Memory B cell (primary cell): ENCODE data around the gene BHMT.
"Not testable (repeated sequence)": the region's sequence is repeated elsewhere in the genome, so short reads cannot be mapped to it uniquely, and the experiment has no call there.

Source experiments
- ATAC-seq: fragments of 150-1000 bp; cut with Tn5 transposase; 2 replicates; pipeline ENCODE4 v1.10.0; 2021; ENCODE audit warnings: low read depth, mild to moderate bottlenecking, moderate library complexity
- DNase-seq, 2 donors: peaks; one replicate each; pipeline ENCODE4 v3.0.0; 2022; ENCODE audit warnings: low spot score in 2 of 2
- H3K27ac Mint-ChIP-seq: one replicate; pipeline ENCODE4 v1.8.0; 2022; ENCODE audit warnings: mild to moderate bottlenecking, moderate library complexity, mixed read lengths
- H3K27me3 Mint-ChIP-seq: one replicate; pipeline ENCODE4 v1.8.0; 2022; ENCODE audit warnings: mixed read lengths
- H3K36me3 Mint-ChIP-seq: one replicate; pipeline ENCODE4 v1.8.0; 2022; ENCODE audit warnings: mild to moderate bottlenecking, mixed read lengths
- H3K4me1 Mint-ChIP-seq: one replicate; pipeline ENCODE4 v1.8.0; 2022; ENCODE audit warnings: mixed read lengths
- H3K4me3 Mint-ChIP-seq: one replicate; pipeline ENCODE4 v1.8.0; 2022; ENCODE audit warnings: mild to moderate bottlenecking, moderate library complexity, mixed read lengths
- H3K9me3 Mint-ChIP-seq: one replicate; pipeline ENCODE4 v1.8.0; 2022; ENCODE audit warnings: mixed read lengths

BHMT gene

GRCh38 chr5:79133657-79134451 lies 22.2 kb downstream of the BHMT start:
- Mint-ChIP-seq H3K27ac (no peak overlapping the region), H3K9me3 (no peaks in the 10 kb centered on the region), H3K4me1 (peaks cover 3% of the 10 kb centered on the region), H3K4me3 (peak overlapping the region; percentile 43), H3K27me3 (peaks cover 2% of the 10 kb centered on the region), H3K36me3 (no peaks in the 10 kb centered on the region)
- peak; percentile 76 for ATAC-seq
- DNase-seq, result peak; percentile 41 to 52

GRCh38 chr5:79135790-79136553 lies 24.4 kb downstream of the BHMT start:
- DNase-seq (no peak), ATAC-seq (no peak)
- Mint-ChIP-seq H3K27ac (no peak overlapping the region), H3K4me1 (peaks cover 3% of the 10 kb centered on the region), H3K27me3 (peaks cover 6% of the 10 kb centered on the region), H3K36me3 (peaks cover 2% of the 10 kb centered on the region), H3K9me3 (peaks cover 6% of the 10 kb centered on the region), H3K4me3 (no peak overlapping the region)

- Mint-ChIP-seq H3K9me3 (peaks cover 7% of the 10 kb centered on the region), H3K36me3 (peaks cover 2% of the 10 kb centered on the region), H3K4me3 (no peak overlapping the region), H3K27ac (no peak overlapping the region), H3K27me3 (peaks cover 6% of the 10 kb centered on the region), H3K4me1 (peaks cover 3% of the 10 kb centered on the region)
- DNase-seq (no peak), ATAC-seq (no peak)
Observed at GRCh38 chr5:79136618-79137017, 25.0 kb downstream of the BHMT start.

GRCh38 chr5:79140553-79140952 lies 28.9 kb downstream of the BHMT start:
- Mint-ChIP-seq H3K4me1 (no peaks in the 10 kb centered on the region), H3K27ac (no peak overlapping the region), H3K27me3 (peaks cover 13% of the 10 kb centered on the region), H3K36me3 (peaks cover 4% of the 10 kb centered on the region), H3K4me3 (no peak overlapping the region), H3K9me3 (peaks cover 7% of the 10 kb centered on the region)
- ATAC-seq, result no peak
- DNase-seq, result no peak

GRCh38 chr5:79143684-79144379 lies 32.2 kb downstream of the BHMT start:
- Mint-ChIP-seq H3K27ac (no peak overlapping the region), H3K9me3 (peaks cover 7% of the 10 kb centered on the region), H3K4me1 (no peaks in the 10 kb centered on the region), H3K36me3 (peaks cover 4% of the 10 kb centered on the region), H3K4me3 (no peak overlapping the region), H3K27me3 (peaks cover 17% of the 10 kb centered on the region)
- no peak for ATAC-seq
- DNase-seq, result no peak

GRCh38 chr5:79147076-79147475 lies 35.5 kb downstream of the BHMT start:
- Mint-ChIP-seq H3K36me3 (peaks cover 2% of the 10 kb centered on the region), H3K4me1 (no peaks in the 10 kb centered on the region), H3K27me3 (peaks cover 13% of the 10 kb centered on the region), H3K9me3 (no peaks in the 10 kb centered on the region), H3K27ac (no peak overlapping the region), H3K4me3 (no peak overlapping the region)
- DNase-seq (no peak), ATAC-seq (no peak)

GRCh38 chr5:79149433-79149832 lies 37.8 kb downstream of the BHMT start:
- Mint-ChIP-seq H3K27me3 (peaks cover 7% of the 10 kb centered on the region), H3K36me3 (no peaks in the 10 kb centered on the region), H3K27ac (no peak overlapping the region), H3K4me1 (peaks cover 3% of the 10 kb centered on the region), H3K9me3 (no peaks in the 10 kb centered on the region), H3K4me3 (no peak overlapping the region)
- ATAC-seq, result no peak
- no peak for DNase-seq

- peaks cover 11% of the 10 kb centered on the region for H3K27me3 Mint-ChIP-seq
- DNase-seq (no peak), ATAC-seq (no peak)
- no peak overlapping the region for H3K27ac Mint-ChIP-seq
- peaks cover 3% of the 10 kb centered on the region for H3K4me1 Mint-ChIP-seq
- no peaks in the 10 kb centered on the region for H3K9me3 Mint-ChIP-seq
- H3K36me3 Mint-ChIP-seq, result no peaks in the 10 kb centered on the region
- no peak overlapping the region for H3K4me3 Mint-ChIP-seq
Observed at GRCh38 chr5:79151942-79152671, 40.5 kb downstream of the BHMT start.

- Mint-ChIP-seq H3K4me3 (no peak overlapping the region), H3K9me3 (no peaks in the 10 kb centered on the region), H3K4me1 (peaks cover 1% of the 10 kb centered on the region), H3K36me3 (no peaks in the 10 kb centered on the region), H3K27me3 (peaks cover 6% of the 10 kb centered on the region), H3K27ac (no peak overlapping the region)
- no peak for ATAC-seq
- no peak for DNase-seq
Observed at GRCh38 chr5:79157305-79157704, 45.7 kb downstream of the BHMT start.

- not testable (repeated sequence) for H3K27me3 Mint-ChIP-seq, H3K4me3 Mint-ChIP-seq, H3K27ac Mint-ChIP-seq, H3K36me3 Mint-ChIP-seq, ATAC-seq, H3K4me1 Mint-ChIP-seq, H3K9me3 Mint-ChIP-seq, DNase-seq
Observed at GRCh38 chr5:79161647-79162046, 50.0 kb downstream of the BHMT start.

- no peak overlapping the region for H3K27ac Mint-ChIP-seq
- H3K36me3 Mint-ChIP-seq, result no peaks in the 10 kb centered on the region
- ATAC-seq (no peak), DNase-seq (no peak)
- no peaks in the 10 kb centered on the region for H3K4me1 Mint-ChIP-seq
- H3K9me3 Mint-ChIP-seq, result peaks cover 3% of the 10 kb centered on the region
- H3K27me3 Mint-ChIP-seq, result no peaks in the 10 kb centered on the region
- H3K4me3 Mint-ChIP-seq, result no peak overlapping the region
Observed at GRCh38 chr5:79168031-79168430, 56.4 kb downstream of the BHMT start.

GRCh38 chr5:79170661-79171060 lies 59.1 kb downstream of the BHMT start:
- Mint-ChIP-seq H3K4me3 (no peak overlapping the region), H3K36me3 (no peaks in the 10 kb centered on the region), H3K27me3 (no peaks in the 10 kb centered on the region), H3K9me3 (peaks cover 3% of the 10 kb centered on the region), H3K27ac (no peak overlapping the region), H3K4me1 (no peaks in the 10 kb centered on the region)
- ATAC-seq (no peak), DNase-seq (no peak)

- H3K27me3 Mint-ChIP-seq, result no peaks in the 10 kb centered on the region
- H3K27ac Mint-ChIP-seq, result no peak overlapping the region
- H3K4me3 Mint-ChIP-seq, result no peak overlapping the region
- H3K36me3 Mint-ChIP-seq, result no peaks in the 10 kb centered on the region
- H3K4me1 Mint-ChIP-seq, result no peaks in the 10 kb centered on the region
- ATAC-seq (no peak), DNase-seq (no peak)
- peaks cover 3% of the 10 kb centered on the region for H3K9me3 Mint-ChIP-seq
Observed at GRCh38 chr5:79171635-79172245, 60.1 kb downstream of the BHMT start.
